Measurements from ENCODE around the gene CEP131.

CEP131 gene

GRCh38 chr17:81218991-81219390 lies 3.8 kb downstream of the CEP131 start:
- H3K4me3 ChIP-seq (ENCODE audit: low read depth, low read length), result no peak overlapping the region
- H3K36me3 ChIP-seq (ENCODE audit: control insufficient read depth in 2 of 2, insufficient read depth in 1 of 2, low read length in 2 of 2), result peaks cover 0 to 35% of the 10 kb centered on the region in 2 experiments; a peak in 2 of 3 replicates
- no peak overlapping the region for H3K27ac ChIP-seq (ENCODE audit: extremely low read depth, low read depth, low read length)
- ChIA-PET CTCF (interaction anchor here (1.1 kb wide), 1 partner anchor 76 kb away, joined by 3 read pairs; no protein-coding TSS in a partner anchor), POLR2A (interaction anchor here (0.7 kb wide), 2 partner anchors 273 to 285 kb away, joined by 3 to 5 read pairs; no protein-coding TSS in a partner anchor)
- no peaks in the 10 kb centered on the region for H3K9me3 ChIP-seq (ENCODE audit: control insufficient read depth, insufficient read depth, low read depth, low read length)
- H3K4me1 ChIP-seq (ENCODE audit: control insufficient read depth, insufficient read depth, low read length), result peaks cover 13% of the 10 kb centered on the region
- TF ChIP-seq ZNF292 (tag by site-specific recombination; IDR thresholded peaks at IDR 0.05; ENCODE audit: borderline replicate concordance, low read depth), result no peak
- TF ChIP-seq EGR2 (tag by site-specific recombination; IDR thresholded peaks at IDR 0.05; ENCODE audit: low read depth), result peak; percentile 98
- peak; percentile 96 for TF ChIP-seq ZFHX2 (tag by site-specific recombination; conservative IDR thresholded peaks at IDR 0.05)
- TF ChIP-seq, protein P1, sequence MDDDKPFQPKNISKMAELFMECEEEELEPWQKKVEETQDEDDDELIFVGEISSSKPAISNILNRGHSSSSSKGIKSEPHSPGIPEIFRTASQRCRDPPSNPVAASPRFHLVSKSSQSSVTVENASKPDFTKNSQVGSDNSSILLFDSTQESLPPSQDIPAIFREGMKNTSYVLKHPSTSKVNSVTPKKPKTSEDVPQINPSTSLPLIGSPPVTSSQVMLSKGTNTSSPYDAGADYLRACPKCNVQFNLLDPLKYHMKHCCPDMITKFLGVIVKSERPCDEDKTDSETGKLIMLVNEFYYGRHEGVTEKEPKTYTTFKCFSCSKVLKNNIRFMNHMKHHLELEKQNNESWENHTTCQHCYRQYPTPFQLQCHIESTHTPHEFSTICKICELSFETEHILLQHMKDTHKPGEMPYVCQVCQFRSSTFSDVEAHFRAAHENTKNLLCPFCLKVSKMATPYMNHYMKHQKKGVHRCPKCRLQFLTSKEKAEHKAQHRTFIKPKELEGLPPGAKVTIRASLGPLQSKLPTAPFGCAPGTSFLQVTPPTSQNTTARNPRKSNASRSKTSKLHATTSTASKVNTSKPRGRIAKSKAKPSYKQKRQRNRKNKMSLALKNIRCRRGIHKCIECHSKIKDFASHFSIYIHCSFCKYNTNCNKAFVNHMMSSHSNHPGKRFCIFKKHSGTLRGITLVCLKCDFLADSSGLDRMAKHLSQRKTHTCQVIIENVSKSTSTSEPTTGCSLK (tag by site-specific recombination; IDR thresholded peaks at IDR 0.05), result no peak
- no peak for TF ChIP-seq ZNF48 (tag by site-specific recombination; IDR thresholded peaks at IDR 0.05)
- no peak for TF ChIP-seq KLF10 (tag by site-specific recombination; IDR thresholded peaks at IDR 0.05)

GRCh38 chr17:81218459-81218858 lies 4.3 kb downstream of the CEP131 start:
- 0 out of 2 replicates have a peak overlapping the region, but pooled peaks have one; percentile 4 for H3K27ac ChIP-seq (ENCODE audit: extremely low read depth, low read depth, low read length)
- no peak overlapping the region for H3K4me3 ChIP-seq (ENCODE audit: low read depth, low read length)
- peaks cover 11% of the 10 kb centered on the region for H3K4me1 ChIP-seq (ENCODE audit: control insufficient read depth, insufficient read depth, low read length)
- peaks cover 0 to 38% of the 10 kb centered on the region in 2 experiments; a peak in 2 of 3 replicates for H3K36me3 ChIP-seq (ENCODE audit: control insufficient read depth in 2 of 2, insufficient read depth in 1 of 2, low read length in 2 of 2)
- TF ChIP-seq, protein P2, sequence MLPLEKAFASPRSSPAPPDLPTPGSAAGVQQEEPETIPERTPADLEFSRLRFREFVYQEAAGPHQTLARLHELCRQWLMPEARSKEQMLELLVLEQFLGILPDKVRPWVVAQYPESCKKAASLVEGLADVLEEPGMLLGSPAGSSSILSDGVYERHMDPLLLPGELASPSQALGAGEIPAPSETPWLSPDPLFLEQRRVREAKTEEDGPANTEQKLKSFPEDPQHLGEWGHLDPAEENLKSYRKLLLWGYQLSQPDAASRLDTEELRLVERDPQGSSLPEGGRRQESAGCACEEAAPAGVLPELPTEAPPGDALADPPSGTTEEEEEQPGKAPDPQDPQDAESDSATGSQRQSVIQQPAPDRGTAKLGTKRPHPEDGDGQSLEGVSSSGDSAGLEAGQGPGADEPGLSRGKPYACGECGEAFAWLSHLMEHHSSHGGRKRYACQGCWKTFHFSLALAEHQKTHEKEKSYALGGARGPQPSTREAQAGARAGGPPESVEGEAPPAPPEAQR (tag by site-specific recombination; IDR thresholded peaks at IDR 0.05), result no peak
- TF ChIP-seq ZNF324 (tag by site-specific recombination; IDR thresholded peaks at IDR 0.05) (no peak), ZNF398 (tag by site-specific recombination; IDR thresholded peaks at IDR 0.05) (no peak), ZNF138 (tag by site-specific recombination; IDR thresholded peaks at IDR 0.05; ENCODE audit: borderline replicate concordance) (no peak), ZNF175 (tag by site-specific recombination; IDR thresholded peaks at IDR 0.05) (no peak), WT1 (tag by site-specific recombination; IDR thresholded peaks at IDR 0.05) (no peak), ZNF311 (tag by site-specific recombination; IDR thresholded peaks at IDR 0.05; ENCODE audit: borderline replicate concordance) (no peak), BCL11A (tag by site-specific recombination; IDR thresholded peaks at IDR 0.05; ENCODE audit: low read depth) (no peak), ZNF354C (tag by site-specific recombination; IDR thresholded peaks at IDR 0.05; ENCODE audit: borderline replicate concordance, low read depth) (no peak), OSR2 (tag by site-specific recombination; IDR thresholded peaks at IDR 0.05) (no peak), PBX3 (CRISPR knock-in tag; IDR thresholded peaks at IDR 0.05) (no peak), ZNF146 (tag by site-specific recombination; IDR thresholded peaks at IDR 0.05) (no peak)
- TF ChIP-seq, protein P3, sequence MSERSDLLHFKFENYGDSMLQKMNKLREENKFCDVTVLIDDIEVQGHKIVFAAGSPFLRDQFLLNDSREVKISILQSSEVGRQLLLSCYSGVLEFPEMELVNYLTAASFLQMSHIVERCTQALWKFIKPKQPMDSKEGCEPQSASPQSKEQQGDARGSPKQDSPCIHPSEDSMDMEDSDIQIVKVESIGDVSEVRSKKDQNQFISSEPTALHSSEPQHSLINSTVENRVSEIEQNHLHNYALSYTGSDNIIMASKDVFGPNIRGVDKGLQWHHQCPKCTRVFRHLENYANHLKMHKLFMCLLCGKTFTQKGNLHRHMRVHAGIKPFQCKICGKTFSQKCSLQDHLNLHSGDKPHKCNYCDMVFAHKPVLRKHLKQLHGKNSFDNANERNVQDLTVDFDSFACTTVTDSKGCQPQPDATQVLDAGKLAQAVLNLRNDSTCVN (tag by site-specific recombination; optimal IDR thresholded peaks at IDR 0.05), result no peak
- TF ChIP-seq, protein P4, sequence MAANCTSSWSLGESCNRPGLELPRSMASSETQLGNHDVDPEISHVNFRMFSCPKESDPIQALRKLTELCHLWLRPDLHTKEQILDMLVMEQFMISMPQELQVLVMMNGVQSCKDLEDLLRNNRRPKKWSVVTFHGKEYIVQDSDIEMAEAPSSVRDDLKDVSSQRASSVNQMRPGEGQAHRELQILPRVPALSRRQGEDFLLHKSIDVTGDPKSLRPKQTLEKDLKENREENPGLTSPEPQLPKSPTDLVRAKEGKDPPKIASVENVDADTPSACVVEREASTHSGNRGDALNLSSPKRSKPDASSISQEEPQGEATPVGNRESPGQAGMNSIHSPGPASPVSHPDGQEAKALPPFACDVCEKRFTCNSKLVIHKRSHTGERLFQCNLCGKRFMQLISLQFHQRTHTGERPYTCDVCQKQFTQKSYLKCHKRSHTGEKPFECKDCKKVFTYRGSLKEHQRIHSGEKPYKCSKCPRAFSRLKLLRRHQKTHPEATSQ (tag by site-specific recombination; IDR thresholded peaks at IDR 0.05), result no peak
- no peaks in the 10 kb centered on the region for H3K9me3 ChIP-seq (ENCODE audit: control insufficient read depth, insufficient read depth, low read depth, low read length)
- ChIA-PET POLR2A (interaction anchor here (1.7 kb wide), 1 partner anchor 21 kb away, joined by 4 read pairs; the partner anchor contains the start of genes NDUFAF8 and TEPSIN), CTCF (interaction anchor here (0.6 kb wide), 1 partner anchor 999 kb away, joined by 3 read pairs; no protein-coding TSS in a partner anchor)
